ENCODE measurements around the gene ZNF628.
"Not testable (repeated sequence)": the region's sequence is repeated elsewhere in the genome, so short reads cannot be mapped to it uniquely, and the experiment has no call there.

ZNF628 gene
- 16.4 to 34.3 reads per million in 2 donors for total RNA-seq

DNA sequence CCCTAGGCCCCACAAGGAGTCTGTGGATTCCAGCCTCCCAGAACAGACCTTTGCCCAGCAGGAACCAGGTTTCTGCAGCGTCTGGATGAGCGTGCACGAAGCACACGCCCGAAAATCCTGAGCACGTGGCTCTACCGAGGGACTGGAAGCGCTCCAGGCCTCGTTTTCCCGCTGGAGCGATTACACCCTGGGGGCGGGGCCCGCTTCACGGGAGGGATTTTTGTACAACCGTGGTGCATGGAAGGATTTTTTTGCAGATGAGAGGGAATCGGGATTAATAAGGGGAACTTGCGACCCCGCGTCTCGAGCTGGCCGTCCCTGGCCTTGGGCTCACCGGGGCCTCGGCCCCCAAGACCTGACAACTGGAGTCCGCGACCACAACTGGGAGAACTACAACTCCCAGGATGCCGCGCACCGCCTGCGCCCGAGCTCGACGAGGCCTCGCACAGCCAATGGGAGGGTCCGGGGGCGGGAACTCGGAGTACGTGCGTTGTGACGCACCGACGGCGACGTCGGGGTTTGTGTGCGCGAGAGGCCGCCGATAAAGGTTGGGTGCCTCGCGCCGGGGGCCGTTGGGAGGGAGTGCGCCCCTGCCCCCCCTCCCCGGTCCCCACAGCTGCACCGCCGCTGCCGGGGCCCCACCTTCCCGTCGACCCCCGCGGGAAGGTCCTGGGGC, at the start of gene ZNF628:
Gene ZNF628 (plus strand): TSS at position 518 of the 676 bp plus-strand sequence. CDS start 3,294 bp downstream, outside the sequence.
- DNase-seq: peak; percentile 93 to 99 (median 96)

DNA sequence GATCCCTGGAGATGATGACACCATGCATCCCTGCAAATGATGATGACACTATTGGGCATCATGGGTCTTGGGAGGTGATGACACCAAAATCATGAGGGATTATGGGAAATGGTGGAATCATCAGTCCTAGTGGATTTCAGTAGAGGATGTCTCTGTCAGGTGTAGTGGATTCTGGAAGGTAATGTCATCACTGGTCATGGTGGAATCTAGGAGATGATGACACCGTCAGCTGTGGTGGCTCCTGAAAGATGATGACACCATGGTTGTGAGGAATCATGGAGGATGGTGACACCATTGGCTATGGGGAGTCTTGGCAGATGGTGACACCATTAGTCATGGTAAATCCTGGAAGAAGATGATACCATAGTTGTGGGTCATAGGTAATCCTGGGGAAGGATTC, 45.2 kb upstream of the ZNF628 start:
- no peak for DNase-seq

DNA sequence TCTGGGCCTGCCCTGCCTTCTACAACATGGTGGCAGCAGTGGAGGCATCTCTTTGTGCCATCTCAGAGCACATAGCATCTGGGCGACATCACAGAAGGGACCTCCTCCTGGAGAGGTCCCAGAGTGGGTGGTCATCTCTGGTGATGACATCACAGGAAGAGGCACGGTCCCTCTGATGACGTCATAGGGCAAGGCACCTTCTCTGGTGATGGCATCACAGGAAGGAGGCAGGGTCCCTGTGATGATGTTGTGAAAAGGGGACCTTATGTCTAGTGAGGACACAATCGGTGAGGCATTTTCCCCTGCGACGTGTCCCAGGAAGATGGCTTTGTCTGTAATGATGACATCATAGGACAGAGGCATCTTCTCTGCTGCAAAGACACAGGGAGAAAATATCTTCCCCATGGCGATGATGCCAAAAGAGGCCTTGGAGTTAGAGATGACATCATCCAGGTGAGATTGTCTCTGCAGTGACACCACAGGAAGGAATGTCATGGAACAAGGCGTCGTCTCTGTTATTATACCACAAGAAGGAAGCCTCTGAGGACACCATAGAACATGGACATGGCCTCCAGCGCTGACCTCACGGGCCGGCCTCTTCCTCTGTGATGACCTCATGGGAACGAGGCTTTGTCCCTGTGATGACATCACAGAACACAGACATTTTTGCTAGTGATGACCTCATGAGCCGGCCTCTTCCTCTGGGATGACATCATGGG, 44.0 kb upstream of the ZNF628 start:
- no peak for DNase-seq

DNA sequence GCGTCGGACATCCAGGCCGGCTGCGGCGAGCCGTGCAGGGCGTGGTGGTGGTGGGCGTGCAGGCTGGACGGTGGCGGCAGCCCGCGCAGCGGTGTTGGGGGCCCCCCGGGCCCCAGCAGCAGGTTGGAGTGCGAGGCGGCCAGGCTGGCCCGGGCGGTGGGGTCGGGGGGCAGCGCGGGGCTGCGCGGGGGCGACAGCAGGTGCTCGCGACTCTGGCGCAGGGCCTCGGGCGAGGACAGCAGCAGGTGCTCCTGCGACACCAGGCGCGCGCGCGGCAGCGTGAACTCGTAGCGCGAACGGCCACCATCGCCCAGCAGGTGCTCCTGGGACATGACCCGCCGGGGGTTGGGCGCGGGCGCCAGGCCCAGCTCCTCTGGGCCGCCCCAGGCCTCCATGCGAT, 43.1 kb upstream of the ZNF628 start:
- DNase-seq: no peak

DNA sequence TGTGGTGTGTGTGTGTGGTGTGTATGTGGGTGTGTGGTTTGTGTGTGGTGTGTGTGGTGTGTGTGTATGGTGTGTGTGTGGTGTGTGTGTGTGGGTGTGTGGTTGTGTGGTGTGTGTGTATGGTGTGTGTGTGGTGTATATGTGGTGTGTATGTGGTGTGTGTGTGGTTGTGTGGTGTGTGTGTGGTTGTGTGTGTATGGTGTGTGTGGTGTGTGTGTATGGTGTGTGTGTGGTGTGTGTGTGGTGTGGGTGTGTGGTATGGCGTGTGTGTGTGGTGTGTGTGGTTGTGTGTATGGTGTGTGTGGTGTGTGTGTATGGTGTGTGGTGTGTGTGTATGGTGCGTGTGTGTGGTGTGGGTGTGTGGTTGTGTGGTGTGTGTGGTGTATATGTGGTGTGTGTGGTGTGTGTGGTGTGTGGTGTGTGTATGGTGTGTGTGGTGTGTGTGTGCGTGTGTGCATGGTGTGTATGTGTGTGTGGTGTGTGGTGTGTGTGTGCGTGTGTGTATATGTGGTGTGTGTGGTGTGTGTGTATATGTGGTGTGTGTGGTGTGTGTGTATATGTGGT, 42.0 kb upstream of the ZNF628 start:
- no peak for DNase-seq

DNA sequence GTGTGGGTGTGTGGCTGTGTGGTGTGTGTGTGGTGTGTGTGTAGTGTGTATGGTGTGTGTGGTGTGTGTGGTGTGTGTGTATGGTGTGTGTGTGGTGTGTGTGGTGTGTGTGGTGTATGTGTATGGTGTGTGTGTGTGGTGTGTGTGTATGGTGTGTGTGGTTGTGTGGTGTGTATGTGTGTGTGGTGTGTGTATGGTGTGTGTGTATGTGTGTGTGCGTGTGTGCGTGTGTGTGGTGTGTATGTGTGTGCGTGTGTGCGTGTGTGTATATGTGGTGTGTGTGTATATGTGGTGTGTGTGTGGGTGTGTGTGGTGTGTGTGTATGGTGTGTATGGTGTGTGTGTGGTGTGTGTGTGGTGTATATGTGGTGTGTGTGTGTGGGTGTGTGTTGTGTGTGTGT, 41.4 kb upstream of the ZNF628 start:
- DNase-seq: no peak

DNA sequence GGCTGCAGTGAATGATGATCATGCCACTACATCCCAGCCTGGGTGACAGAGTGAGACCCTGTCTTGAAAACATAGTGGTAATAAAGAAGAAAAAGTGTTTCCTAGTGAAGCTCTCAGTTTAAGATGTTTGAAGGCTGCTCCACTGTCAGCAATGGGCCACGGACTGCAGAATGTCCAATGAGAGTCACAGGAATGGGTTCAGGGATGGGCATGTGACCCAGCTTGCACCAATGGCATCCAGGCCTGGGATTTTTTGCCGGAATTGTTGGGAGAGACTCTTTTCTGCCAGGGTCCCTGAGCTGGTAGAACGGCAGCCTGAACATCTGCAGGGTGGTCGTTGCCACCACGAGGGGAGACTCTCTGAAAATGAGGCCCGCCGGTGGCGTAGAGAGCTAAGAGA, 39.6 kb upstream of the ZNF628 start:
- DNase-seq: no peak

DNA sequence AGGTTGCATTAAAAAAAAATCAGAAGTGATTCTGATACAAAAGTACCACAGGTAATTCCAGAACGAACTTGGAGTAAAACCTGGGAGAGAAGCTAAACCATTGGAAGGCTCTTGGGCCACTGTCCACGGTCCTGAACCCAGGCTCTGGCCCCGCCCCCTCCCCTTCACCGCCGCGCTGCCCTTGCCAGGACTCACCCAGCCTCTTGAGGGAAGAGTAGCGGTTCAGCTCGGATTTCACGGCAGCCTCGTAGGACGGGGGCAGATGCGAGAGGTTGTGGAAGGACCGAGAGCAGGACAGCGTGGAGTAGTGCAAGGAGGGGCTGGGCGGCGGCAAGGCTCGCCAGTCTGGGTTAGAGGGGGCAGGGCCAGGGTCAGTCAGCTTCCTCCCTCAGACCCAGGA, 39.0 kb upstream of the ZNF628 start:
- no peak for DNase-seq

DNA sequence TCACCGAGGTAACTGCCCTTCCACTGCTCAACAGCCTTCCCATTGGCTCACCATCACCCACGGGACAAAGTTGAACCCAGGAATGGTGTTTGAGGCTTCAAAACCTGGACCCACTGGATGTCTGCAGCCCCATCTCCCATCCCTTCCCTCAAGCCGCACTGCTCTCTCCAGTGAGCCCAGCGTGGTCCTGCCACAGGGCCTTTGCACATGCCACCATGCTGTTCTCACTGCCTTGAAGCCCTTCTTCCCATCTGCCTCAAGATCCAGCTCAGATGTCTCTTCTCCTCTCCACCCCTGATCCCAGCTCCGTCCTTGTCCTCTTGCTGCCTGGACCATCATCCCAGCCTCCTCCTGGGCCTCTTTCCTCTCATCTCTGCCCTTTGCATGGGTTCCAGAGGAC, 37.4 kb upstream of the ZNF628 start:
- no peak for DNase-seq

DNA sequence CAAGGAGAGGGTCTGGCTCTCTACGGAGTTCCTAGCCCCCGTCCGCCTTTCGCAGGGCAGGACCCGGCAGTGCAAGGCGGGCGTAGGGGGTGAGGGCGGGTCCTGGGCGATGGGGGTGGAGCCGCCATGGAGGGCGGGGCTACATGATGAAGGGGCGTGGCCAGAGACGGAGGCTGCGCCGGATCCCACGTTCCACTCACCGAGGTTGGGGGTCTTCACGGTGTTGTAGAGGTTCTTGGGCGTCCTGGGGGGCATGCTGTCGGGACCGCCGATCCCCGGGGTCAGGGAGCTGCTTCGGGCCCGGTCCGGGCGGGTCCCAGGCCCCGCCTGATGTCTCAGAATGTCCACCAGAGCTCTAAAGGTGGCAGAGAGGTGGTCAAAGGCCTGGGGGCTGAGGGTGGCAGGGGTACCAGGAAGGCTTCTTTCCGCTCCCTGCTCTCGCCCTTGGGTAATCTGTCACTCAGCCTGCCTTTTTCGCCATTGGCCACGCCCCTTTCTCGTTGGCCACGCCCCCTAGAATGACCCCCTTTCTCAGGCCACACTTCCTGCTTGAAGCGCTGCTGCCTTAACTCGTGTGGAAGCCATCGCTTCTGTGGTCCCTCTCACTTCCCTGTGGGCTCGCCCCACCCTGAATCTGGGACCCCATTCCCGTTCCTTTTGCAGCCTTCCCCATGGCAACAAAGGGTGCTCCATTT, 35.9 kb upstream of the ZNF628 start:
- no peak for DNase-seq

DNA sequence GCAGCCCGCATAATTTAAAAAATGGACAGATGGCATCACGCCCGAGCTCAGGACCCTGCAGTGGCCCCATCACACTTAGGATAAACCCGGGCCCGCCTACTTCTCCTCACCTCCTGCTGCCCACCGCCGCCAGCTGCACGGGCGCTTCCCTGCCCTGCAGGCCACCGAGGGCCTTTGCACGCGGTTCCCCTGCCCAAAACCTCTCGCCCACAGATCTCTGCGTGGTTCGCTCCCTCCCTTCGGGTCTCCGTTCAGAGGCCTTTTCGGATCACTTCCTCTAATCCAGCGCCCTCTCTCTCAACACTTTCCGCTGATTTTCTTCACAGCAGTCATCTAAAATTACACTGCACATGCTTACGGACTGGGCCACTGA, 35.1 kb upstream of the ZNF628 start:
- DNase-seq: no peak

DNA sequence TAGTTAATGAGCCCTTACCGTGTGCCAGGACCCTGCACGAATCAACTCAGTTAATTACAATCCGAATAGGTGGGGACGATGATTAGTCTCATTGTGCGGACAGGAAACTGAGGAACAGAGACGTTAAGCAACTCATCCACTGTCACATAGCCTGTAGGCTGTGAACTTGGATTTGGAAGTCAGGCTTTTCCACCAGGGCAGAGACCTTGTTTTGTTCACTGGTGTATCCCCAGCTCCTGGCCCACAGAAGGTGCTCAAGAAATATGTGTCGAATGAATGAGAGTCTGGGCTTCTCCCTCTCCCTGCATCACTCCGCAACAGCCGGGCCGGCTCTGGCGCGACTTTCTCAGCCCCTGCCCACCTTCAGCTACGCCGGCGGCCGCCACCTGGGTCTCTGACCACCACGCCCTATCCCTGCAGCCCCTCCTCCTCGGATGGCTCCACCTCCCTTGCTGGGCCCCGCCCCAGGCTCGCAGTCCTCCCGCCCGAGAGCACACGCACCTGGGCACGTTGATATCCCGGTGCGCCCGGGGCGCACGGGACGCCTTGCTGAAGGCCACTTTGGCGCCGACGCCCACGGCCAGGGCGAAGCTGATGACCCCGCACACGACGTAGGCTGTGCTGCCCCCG, 34.6 kb upstream of the ZNF628 start:
- DNase-seq: no peak

DNA sequence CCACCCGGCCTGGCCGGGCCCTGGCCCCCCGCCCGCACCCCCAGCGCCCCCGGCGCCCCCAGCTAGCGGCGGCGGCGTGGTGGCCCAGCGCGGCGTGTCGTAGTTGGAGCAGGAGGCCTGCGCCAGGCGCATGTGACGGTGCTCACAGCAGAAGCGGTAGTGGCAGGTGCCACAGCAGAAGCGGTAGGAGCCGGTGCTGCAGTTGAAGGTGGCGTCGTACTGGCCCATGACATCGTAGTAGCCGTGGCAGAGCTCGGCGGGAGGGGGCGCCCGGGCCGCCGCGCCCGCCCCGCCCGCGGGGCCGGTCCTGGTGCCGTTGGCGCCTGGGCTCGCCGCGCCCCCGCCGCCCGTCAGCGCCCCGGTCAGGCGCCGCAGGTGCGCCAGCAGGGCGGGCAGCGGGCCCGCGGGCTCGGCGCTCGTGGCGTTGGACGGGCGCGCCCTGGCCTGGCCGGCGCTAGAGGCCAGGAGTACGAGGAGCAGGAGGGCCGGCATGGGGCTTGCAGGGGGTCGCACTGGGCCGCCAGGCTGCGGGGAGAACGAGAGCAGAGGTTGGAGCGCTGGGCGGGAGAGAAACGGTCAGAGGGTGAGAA, 34.0 kb upstream of the ZNF628 start:
- no peak for DNase-seq

DNA sequence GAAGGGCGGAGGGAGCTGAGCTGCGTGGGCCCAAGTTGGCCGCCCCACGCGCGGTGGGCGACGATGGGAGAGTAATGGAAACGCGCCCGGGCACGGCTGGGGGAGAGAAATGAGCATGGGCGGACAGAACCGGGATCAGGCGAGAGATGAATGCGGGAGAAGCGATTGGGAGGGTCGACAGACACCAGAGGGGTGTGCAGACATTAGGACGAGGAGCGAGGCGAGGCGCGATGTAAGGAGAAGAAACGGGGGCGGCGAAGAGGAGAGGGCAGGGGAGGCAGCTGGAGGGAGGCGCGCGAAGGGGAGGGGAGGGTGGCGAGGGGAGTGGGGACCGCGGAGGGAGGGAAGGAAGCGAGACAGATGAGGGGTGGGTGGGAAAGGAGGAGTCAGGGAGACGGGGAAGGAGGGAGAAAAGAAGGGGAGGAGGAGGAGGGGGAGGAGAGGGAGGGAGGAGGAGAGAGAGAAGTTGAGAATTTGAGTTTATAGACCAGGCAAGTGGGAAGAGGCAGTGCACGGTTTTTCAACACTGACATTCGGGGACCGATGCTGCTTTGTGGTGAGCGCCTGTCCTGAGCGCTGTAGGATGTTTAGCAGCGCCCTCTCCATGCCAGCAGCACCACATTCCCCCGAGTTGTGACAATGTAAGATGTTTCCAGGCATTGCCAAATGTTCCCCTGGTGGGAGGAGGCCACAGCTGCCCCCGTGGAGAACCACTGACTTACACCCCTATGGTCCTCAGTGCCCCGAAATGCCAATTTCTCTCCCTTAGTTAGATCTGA, 33.2 kb upstream of the ZNF628 start, which contains the start of gene SHISA7:
Gene SHISA7 (minus strand): TSS at position 256 of the 779 bp plus-strand sequence. CDS start 437 bp downstream, outside the sequence.
- DNase-seq: no peak

DNA sequence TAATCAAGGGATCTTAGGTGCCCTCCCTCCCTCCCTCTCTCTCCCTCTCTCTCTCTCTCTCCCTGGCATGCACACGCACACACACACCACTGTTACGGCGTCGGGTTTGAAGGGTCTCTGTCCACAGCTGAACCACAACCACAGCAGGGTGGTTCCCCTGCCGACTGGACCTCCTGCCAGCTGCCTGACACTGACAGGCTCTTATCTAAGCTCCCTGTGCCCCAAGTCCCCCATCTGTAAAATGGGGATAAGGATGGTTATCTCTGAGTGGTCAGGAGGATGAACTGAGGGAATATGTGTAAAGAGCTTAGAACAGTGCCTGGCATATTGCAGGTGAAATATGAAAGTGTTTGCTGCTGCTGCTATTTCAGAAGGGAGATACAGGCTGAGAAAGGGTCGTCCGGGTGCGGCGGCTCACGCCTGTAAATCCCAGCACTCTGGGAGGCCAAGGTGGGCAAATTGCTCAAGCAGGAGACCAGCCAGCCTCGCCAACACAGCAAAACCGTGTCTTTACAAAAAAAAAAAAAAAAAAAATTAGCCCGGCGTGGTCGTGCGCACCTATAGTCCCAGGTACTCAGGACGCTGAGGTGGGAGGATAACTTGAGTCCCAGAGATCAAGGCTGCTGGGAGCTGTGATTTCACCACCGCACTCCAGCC, 32.5 kb upstream of the ZNF628 start:
- DNase-seq: no peak

DNA sequence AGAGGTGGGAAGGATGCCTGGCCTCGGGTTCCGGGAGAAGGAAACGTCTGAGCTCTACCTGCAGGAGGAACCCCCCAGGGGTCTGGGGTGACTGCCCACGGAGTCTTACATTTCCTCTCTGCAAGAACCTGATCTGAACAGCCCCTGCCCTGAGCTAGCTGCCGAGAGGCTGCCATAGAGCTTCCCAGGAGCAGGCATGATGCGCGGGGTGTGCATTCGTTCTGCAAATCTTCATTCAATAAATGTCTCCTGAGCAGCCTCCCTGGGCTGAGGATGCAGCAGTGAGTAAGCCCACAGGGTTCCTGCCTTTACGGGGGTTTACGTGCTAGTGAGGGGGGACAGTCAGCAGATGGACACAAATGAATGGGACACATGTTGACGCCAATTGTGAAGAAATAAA, 31.8 kb upstream of the ZNF628 start:
- DNase-seq: no peak

DNA sequence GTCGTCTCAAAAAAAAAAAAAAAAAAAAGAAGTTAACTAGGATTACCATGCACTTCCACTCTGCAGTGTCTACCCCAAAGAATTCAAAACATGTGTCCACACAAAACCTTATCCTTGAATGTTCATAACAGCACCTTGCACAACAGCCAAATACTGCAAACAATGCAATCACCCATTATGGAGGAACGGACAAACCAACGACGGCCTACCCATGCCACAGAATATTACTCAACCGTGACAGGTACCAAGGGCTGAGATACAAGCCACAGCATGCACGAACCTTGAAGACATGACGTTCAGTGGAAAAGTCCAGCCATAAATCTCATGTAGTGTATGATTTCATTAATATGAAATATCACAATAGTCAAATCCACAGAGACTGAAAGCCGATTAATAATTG, 30.4 kb upstream of the ZNF628 start:
- DNase-seq: no peak

DNA sequence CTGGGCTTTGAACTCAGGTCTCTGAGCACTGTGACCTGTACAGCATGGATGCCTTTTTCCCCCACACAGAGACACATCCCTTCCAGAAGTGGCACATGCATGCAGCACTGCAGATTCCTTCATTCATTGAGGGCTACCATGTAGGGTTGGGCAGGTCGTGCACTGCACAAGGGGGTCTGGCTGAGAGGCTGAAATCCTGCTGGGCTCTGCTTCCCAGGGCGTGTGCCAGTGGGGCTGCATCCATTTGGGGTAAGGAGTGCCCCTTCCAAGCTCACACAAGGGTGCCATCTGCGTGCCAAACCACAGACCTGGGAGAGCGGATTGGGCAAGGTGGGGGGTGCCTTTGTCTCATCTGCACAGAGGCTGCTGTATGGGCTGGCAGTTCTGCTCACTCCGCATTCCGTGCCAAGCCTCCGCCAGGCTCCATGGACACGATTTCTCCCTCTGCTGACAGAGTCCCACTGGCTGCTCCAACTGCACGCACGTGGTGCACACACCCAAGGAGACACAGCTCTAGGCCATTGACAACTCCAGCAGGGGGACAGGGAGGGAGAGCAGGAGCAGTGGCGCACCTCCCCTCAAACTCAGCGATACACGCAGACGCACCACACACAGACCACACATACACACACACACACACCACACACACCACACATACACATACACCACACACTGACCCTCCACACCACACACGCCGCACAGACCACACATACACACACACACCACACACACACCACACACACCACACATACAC, 28.8 kb upstream of the ZNF628 start:
- DNase-seq: no peak

DNA sequence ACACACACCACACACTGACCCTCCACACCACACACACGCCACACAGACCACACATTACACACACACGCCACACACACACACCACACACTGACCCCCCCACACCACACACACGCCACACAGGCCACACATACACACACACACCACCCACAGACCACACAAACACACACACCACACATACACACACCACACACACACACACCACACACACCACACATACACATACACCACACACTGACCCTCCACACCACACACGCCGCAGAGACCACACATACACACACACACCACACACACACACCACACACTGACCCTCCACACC, 28.3 kb upstream of the ZNF628 start:
- not testable (repeated sequence) for DNase-seq

DNA sequence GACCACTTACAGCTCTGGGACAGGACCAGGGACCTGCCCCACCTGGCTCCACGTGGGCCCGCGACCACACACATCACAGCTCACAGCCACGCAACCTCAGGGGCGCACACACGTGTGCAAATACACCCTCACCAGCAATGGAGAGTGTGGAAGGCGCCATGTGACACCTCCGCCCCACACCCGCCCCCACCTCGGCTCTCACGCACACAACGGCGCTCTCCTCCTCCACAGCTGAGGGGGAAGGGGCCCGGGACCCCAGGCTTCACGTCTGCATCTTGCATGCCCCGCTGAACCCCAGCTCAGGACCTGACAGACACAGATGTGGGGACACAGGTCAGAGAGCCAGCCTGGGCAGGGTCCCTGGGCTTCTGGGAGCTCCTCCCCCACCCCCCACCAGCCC, 26.9 kb upstream of the ZNF628 start:
- no peak for DNase-seq

Measured in T-helper 2 cell (primary cell).